GM12892 (cell line): Measurements from ENCODE around the gene SAMD13. TPM values are rescaled to one million over a fixed set of nuclear protein-coding genes. Genes with fewer than 3 reads are reported as not detected.

Experiments used
- DNase-seq: peaks from one replicate; pipeline ENCODE4 v3.0.0; 2011; ENCODE audit not compliant: insufficient read length
- FAIRE-seq: peaks from 2 replicates; lab custom pipeline; 2011; peaks lifted over from hg19 to GRCh38; lab: Jason Lieb, UNC
- POLR2A ChIP-seq: IDR thresholded peaks from 2 replicates; pipeline ENCODE4 v1.6.1; 2011; ENCODE audit warnings: low read depth, low read length, control low read depth
- POLR2AphosphoS5 ChIP-seq: IDR thresholded peaks from 2 replicates; pipeline ENCODE4 v1.6.1; 2011; ENCODE audit warnings: low read depth, low read length, control low read depth
- TAF1 ChIP-seq: IDR thresholded peaks from 2 replicates; pipeline ENCODE4 v1.6.1; 2011; ENCODE audit warnings: low read depth, mild to moderate bottlenecking, control low read depth, low read length, borderline replicate concordance
- polyA plus RNA-seq: library from polyadenylated mRNA; unstranded; fragments of >200 nt; gene quantifications from one replicate; pipeline ENCODE4 v1.2.1, GENCODE V29; 2012; ENCODE audit warnings: missing spikeins, inconsistent platforms; ENCODE audit not compliant: missing spikeins

Gene SAMD13, protein sequence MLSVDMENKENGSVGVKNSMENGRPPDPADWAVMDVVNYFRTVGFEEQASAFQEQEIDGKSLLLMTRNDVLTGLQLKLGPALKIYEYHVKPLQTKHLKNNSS
- not detected for polyA plus RNA-seq

DNA sequence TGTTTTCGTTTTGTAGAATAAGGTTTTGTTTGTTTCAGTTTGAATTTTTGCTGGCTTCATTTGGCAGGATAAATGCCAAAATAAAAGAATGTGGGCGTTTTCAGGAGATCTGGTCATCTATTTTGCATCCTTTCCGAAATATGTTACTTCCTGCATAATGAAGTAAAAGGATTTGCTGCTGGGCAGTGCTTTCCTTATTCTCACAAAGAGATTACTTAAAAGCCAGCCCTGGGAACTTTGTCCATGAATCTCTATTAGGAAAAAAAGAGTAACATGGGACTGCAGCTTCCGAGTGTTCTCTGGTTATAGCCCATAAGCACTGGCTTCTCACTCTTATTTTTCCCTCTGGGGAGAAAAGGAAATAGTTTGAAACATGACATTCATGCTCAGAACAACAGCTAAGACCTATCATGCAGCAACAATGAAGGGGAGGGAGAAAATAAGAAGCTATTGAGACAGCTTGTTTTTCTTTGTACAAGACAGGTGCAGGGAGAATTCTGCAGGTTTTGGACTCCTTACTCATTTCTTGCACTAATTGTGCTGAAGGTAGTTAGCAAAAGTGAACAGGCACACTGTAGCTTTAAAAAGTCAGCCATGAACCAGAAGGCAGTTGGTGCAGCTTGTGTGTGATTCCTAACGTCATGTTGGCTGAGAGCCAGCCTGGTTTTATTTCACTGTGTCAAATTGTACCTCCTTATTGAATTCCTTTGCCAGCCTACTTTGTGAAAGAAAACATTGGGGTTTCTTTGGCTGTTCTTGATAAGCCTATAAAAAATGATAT, at the start of gene SAMD13:
SAMD13 (plus strand) TSS at position 705 of the 781 bp plus-strand sequence. CDS start 1,527 bp downstream, outside the sequence.
- peak; percentile 60 for FAIRE-seq

DNA sequence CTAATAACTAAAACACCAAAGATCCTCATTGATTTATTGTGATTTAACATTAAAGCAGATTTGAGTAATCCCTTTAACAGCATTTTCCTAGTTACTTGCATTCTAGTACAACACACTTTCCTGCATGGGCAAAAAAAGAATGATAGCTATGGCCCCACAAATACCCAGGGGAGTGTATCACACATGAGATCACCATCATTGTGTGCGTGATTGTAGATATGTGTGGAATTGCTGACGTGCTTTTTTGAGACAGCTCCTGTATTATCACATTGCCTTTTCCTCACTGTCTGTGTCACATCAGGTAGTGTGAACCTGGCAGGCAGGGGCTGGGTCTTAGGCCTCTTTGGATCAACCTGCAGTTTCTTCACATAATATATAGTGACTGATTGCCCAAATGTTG, 48.5 kb upstream of the SAMD13 start:
- no peak for DNase-seq
- FAIRE-seq: no peak
- TF ChIP-seq TAF1: no peak
- no peak for TF ChIP-seq POLR2A
- TF ChIP-seq POLR2AphosphoS5: no peak

More for the DNA sequence above, at the start of gene SAMD13:
- no peak for TF ChIP-seq POLR2AphosphoS5
- TF ChIP-seq TAF1: no peak
- no peak for TF ChIP-seq POLR2A
- DNase-seq: no peak

DNA sequence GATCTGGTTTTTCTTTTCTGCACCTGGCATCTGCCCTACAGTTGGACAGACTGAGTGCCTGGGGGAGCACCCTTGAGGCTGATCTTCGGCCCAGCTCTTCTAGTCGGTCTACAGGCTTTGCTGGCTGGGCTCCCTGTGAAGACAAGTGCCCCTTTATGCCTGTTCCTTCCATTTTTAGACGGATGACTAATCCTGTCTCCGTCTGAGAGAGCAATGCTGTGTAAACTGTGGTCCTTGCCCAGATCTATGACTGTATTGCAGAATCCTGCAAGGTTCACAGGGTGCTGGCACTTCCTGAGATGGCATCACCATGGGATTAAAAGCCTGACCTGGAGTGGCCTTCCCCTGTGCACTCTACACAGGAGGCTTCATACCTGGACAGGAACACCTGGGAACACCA, 47.6 kb upstream of the SAMD13 start:
- FAIRE-seq (no peak), DNase-seq (no peak)
- no peak for TF ChIP-seq POLR2A
- no peak for TF ChIP-seq TAF1
- TF ChIP-seq POLR2AphosphoS5: no peak

DNA sequence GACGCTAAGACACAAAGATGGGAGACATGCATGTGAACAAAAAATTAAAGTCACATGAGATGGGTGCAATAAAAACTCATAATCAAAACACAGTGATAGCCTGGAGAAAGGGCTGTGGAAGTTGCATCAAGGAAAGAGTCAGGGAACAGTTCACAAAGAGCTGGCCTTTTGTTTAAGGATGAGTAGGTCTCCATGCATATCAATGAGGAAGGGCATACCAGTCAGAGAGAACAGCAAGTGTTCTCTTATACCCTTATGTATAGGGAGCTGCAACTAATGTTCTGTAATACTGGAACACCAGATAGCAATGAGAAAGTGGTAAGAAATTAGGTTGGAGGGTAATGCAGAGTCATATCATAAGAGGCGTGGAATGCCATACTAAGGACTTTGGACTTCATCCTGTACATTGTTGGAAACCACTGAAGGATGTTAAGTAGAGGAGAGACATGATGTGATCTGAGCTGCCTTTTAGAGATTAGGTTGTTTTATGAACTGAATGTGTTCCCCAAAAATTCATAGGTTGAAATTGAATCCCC, 46.7 kb upstream of the SAMD13 start:
- no peak for FAIRE-seq
- TF ChIP-seq POLR2A: no peak
- TF ChIP-seq TAF1: no peak
- no peak for TF ChIP-seq POLR2AphosphoS5
- DNase-seq: no peak

DNA sequence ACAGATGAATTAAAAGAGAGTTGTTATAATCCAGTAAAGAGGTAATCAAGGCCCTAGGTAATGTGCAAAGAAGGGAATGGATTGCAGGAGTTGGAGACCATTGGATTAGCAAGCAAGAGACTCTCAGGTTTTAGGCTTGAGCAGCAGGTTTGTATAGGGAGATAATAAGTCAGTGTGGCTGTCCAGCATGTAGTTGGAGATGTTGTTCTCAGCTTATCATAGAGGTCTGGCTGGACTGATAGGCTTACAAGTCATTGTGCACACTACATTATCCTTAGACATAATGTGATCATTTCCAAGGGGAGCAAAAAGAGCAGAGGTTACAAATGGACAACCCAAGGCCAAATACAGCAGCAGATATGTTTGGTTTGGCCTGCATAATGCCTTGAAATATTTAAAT, 45.9 kb upstream of the SAMD13 start:
- no peak for FAIRE-seq
- DNase-seq: no peak
- TF ChIP-seq TAF1: no peak
- no peak for TF ChIP-seq POLR2AphosphoS5
- no peak for TF ChIP-seq POLR2A

DNA sequence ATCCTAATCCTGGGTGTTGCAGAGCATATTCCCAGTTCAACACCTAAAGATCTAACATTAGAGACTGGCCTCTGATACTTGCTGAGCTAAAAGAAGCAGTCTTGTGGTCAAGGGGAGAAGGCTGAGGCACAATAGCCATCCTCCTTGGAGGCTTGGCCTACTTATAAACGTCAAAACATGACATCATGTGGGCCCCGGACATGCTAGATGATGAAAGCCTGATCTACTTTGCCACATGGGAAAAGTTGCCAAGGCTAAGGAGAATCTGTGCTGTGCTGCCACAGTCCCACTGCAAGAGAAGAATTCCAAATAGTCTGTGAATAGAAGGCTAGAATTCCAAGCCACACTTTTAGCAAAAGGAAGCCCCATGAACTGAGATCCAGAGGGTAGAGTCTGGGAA, 43.9 kb upstream of the SAMD13 start:
- FAIRE-seq: no peak
- no peak for DNase-seq
- TF ChIP-seq TAF1 (no peak), POLR2A (no peak), POLR2AphosphoS5 (no peak)

DNA sequence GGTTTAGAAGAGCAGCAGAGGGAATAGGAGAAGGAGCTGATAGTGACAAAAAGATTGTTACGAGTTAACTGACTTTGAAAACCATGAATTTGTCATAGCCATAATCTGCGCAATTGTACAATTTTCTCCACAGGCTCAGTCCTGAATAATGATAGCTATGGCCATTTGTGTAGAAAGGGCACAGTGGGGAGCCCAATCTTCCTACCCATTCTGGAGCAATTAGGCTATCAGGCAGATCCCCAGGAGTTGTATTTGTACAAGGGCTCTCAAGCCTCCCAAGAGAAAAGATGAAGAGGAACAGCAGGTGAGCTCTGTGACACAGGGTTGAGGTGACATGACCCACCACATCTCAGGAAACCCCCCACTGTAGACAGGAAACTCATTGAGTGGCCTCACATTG, 42.1 kb upstream of the SAMD13 start:
- DNase-seq (no peak), FAIRE-seq (no peak)
- no peak for TF ChIP-seq TAF1
- no peak for TF ChIP-seq POLR2AphosphoS5
- no peak for TF ChIP-seq POLR2A

DNA sequence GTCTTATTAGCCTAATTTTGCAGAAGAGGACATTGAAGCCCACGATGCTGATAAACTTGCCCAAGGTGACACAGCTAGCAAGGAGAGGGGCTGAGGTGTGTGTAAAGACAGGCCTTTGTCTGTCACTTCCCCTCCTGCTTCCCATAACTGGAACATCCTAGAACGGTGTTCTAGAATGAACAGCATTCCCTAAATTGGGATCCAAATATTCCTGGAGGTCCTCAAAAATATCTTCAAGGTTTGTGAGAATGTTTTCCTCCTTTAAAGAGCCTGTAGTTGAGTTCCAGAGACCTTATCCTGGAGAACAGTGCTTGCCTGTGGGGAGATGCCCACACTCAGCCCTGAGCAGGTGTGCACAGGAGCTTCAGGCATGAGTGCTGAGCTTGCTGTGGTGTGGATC, 41.5 kb upstream of the SAMD13 start:
- no peak for FAIRE-seq
- TF ChIP-seq POLR2A (no peak), TAF1 (no peak), POLR2AphosphoS5 (no peak)
- DNase-seq: no peak

DNA sequence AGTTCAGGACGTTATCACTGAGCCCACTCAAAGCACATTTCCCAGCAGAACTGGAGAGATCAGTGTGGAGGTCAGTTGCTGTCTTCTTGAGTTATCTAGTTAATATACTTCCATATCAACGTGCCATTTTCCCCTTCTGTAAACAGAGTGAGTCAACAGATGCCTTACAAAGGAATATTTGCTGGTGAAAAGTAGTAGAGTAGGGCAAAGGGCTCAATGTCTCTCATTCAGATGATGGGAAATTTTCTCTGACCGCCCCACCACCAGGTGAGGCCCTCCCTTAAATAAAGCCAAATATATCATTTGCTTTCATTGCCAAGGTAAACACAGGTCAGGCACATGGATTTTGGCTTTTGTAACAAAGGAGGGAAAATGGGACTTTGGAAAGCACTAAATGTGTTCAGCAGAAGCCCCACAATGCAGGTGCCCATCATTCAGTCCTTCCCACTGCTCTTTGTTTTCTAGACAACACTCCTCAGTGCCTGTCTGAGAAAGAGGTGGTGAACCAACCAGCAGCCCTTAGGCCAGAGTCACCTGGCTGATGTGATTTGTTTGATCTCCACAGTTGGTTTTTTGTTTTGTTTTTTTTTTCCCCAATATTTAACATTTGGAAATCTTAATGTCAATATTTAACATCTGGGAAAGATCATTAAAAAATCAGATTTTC, 40.5 kb upstream of the SAMD13 start:
- no peak for DNase-seq
- TF ChIP-seq POLR2A (no peak), POLR2AphosphoS5 (no peak), TAF1 (no peak)
- FAIRE-seq: no peak

DNA sequence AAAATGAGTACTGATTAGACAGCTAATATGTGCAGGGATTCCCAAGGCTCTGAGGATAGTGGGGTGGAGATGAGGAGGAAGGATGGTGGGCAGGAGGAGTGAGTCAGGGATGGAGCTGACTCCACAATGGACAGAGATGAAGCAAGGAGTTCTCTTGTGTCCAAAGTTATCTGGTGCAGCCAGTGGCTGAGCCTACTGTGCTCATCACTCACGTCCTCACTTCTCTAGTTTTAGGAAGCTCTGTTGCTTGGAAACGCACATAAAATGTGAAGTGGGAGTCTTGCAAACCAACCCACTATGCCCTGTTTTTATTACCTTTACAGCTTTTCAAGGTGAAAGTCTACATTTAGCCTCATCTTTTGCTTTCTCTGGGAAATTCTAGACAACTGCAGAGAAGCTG, 36.5 kb upstream of the SAMD13 start:
- TF ChIP-seq TAF1 (no peak), POLR2A (no peak), POLR2AphosphoS5 (no peak)
- DNase-seq (no peak), FAIRE-seq (no peak)

DNA sequence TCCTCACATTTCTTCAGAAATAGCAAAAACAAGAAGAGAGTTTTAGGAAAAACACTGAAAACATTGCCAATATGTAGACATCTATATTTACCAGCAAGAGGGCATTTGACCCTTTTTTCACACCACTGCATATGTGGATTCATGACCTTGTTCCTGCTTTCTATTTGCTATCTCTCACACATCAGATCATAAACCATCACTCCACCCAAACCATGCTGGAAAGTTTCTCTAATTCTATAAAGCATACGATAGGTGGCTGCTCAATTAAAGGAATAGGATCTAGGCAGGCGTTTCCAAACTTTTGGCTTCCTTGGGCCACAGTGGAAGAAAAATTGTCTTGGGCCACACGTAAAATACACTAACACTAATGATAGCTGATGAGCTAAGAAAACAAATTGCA, 35.6 kb upstream of the SAMD13 start:
- no peak for DNase-seq
- no peak for TF ChIP-seq POLR2A
- no peak for TF ChIP-seq POLR2AphosphoS5
- TF ChIP-seq TAF1: no peak

DNA sequence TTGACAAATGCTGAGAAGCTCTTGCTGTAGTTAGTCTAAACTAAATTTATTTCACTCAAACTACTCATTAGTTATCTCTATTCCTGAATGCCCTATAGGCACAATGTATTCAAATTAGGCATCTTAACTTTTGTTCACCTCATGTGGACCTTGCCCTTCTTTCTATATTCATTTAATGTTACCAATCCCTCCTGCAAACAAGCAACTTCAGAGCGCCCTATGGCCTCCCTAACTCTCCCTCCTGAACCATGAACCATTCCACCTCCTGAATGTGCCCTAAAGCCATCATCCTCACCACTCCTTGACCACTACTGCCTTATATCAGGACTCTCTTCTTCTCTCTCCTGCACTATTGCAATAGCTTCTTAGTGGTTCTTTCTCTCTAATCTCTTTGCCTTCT, 34.8 kb upstream of the SAMD13 start:
- no peak for TF ChIP-seq POLR2AphosphoS5
- DNase-seq: no peak
- no peak for FAIRE-seq

More for the DNA sequence above, 35.6 kb upstream of the SAMD13 start:
- no peak for FAIRE-seq

DNA sequence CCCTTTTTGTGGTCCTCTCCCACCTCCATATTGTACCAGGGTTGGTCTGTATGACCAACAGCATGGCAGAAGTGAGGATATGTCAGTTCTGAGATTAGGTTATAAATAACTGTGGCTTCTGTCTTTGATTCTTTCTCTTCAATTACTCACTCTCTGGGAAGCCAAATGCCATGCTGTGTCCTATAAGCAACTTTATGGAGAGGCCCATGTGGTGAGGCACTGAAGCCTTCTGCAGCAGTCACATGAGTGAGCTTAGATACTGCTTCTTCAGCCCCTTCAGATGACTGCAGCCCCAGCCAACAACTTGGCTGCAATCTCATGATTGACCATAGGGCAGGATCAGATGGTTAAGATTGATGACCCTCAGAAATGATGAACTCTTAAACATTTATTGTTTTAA, 34.0 kb upstream of the SAMD13 start:
- TF ChIP-seq POLR2A (no peak), POLR2AphosphoS5 (no peak), TAF1 (no peak)
- DNase-seq (no peak), FAIRE-seq (no peak)

DNA sequence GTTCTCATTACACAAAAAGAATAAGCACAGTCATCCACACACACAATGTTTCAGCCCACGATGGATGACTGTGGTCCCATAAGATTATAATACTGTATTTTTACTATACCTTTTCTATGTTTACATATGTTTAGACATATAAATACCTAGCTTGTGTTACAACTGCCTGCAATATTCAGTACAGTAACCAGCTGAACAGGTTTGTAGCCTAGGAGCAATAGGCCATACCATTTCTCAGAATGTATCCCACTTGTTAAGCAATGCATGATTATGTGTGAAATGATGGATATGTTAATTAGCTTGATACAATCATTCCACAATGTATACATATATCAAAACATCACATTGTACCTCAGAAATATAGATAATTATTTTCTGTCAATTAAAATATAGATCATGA, 33.2 kb upstream of the SAMD13 start:
- TF ChIP-seq POLR2A (no peak), POLR2AphosphoS5 (no peak), TAF1 (no peak)
- DNase-seq (no peak), FAIRE-seq (no peak)
